B cell (primary cell): ENCODE measurements around the gene CAMK1D. TPM values are rescaled to one million over a fixed set of nuclear protein-coding genes. Genes with fewer than 3 reads are reported as not detected.

ENCODE experiments used
- ATAC-seq: fragments of 200-7000 bp; cut with Tn5 transposase; one replicate; pipeline ENCODE4 v1.10.0; 2021; ENCODE audit warnings: low read depth, mild to moderate bottlenecking, moderate number of reproducible peaks, moderate library complexity
- CTCF ChIA-PET: fragments of 350-600 bp; sonication (Branson Sonifier 250); formaldehyde crosslinking; loops from one replicate; lab custom pipeline; 2021; ENCODE audit warnings: antibody characterized with exemption, inconsistent platforms; lab: Charles Lee
- POLR2A ChIA-PET: fragments of 350-600 bp; sonication (Branson Sonifier 250); formaldehyde crosslinking; loops from one replicate; lab custom pipeline; 2021; ENCODE audit warnings: antibody characterized with exemption; lab: Charles Lee
- DNase-seq: peaks from one replicate; pipeline ENCODE4 v3.0.0; 2013
- H2AFZ ChIP-seq: 2 replicates; pipeline ENCODE4 v1.6.1; 2012; ENCODE audit warnings: mild to moderate bottlenecking, low read depth, low read length; ENCODE audit not compliant: insufficient read depth, poor library complexity, severe bottlenecking
- H3K27ac ChIP-seq, 2 donors: 1 replicate in 1 of 2; 2 replicates in 1 of 2; pipeline ENCODE4 v1.5.1; 2012 to 2013; ENCODE audit warnings: low read length in 2 of 2, mild to moderate bottlenecking in 2 of 2, moderate library complexity in 1 of 2
- H3K27me3 ChIP-seq, 4 experiments: fragments of 200-600 bp in 1 of 4; sonication (generic) in 1 of 4; replicated peaks in 1 of 4; 1 replicate in 2 of 4; 2 replicates in 2 of 4; pipeline versions ENCODE4 v1.6.1 to v1.7.0; 2013 to 2016; ENCODE audit warnings: low read length in 3 of 4, mild to moderate bottlenecking in 2 of 4, mixed read lengths in 1 of 4, moderate library complexity in 1 of 4; ENCODE audit not compliant: insufficient read depth in 4 of 4, control insufficient read depth in 3 of 4; ENCODE audit errors: control extremely low read depth in 1 of 4
- H3K36me3 ChIP-seq, 2 experiments: replicated peaks in 1 of 2; 1 replicate in 1 of 2; 2 replicates in 1 of 2; pipeline versions ENCODE4 v1.6.1 to v1.7.1; 2013; ENCODE audit warnings: low read length in 1 of 2; ENCODE audit not compliant: insufficient read depth in 2 of 2, control insufficient read depth in 1 of 2; ENCODE audit errors: control extremely low read depth in 1 of 2, extremely low read depth in 1 of 2
- H3K4me1 ChIP-seq, 2 donors: fragments of 200-600 bp in 1 of 2; sonication (generic) in 1 of 2; 1 replicate in 1 of 2; 2 replicates in 1 of 2; pipeline versions ENCODE4 v1.5.1 to v1.6.1; 2013 to 2017; ENCODE audit warnings: low read length in 2 of 2; ENCODE audit not compliant: control insufficient read depth in 2 of 2, insufficient read depth in 2 of 2
- H3K4me2 ChIP-seq: replicated peaks from 2 replicates; pipeline ENCODE3; 2012; ENCODE audit warnings: mild to moderate bottlenecking, low read depth, low read length; ENCODE audit not compliant: poor library complexity, severe bottlenecking
- H3K4me3 ChIP-seq, 5 experiments: fragments of 200-600 bp in 1 of 5; sonication (generic) in 1 of 5; 1 replicate in 3 of 5; 2 replicates in 2 of 5; pipeline versions ENCODE4 v1.5.1 to v1.7.0; 2011 to 2016; ENCODE audit warnings: low read length in 4 of 5, mild to moderate bottlenecking in 4 of 5, low read depth in 2 of 5, control low read depth in 1 of 5, moderate library complexity in 1 of 5; ENCODE audit not compliant: insufficient read depth in 1 of 5; ENCODE audit errors: control extremely low read depth in 1 of 5, extremely low read depth in 1 of 5
- H3K79me2 ChIP-seq: fragments of 200-600 bp; sonication (generic); one replicate; pipeline ENCODE4 v1.6.0; 2016; ENCODE audit warnings: low read length; ENCODE audit not compliant: control insufficient read depth, insufficient read depth
- H3K9ac ChIP-seq: fragments of 200-600 bp; sonication (generic); 2 replicates; pipeline ENCODE4 v1.6.1; 2017; ENCODE audit warnings: mild to moderate bottlenecking, low read length, moderate library complexity
- H3K9me3 ChIP-seq, 3 donors: one replicate each; pipeline versions ENCODE4 v1.6.1 to v1.7.1; 2013; ENCODE audit warnings: low read length in 2 of 3; ENCODE audit not compliant: control insufficient read depth in 2 of 3, insufficient read depth in 1 of 3; ENCODE audit errors: control extremely low read depth in 1 of 3
- H4K20me1 ChIP-seq: 2 replicates; pipeline ENCODE4 v1.6.0; 2012; ENCODE audit warnings: mild to moderate bottlenecking, low read length; ENCODE audit not compliant: insufficient read depth, control insufficient read depth, poor library complexity, severe bottlenecking
- H3K27ac Mint-ChIP-seq: one replicate; pipeline ENCODE4 v1.8.0; 2021; ENCODE audit warnings: mixed read lengths
- H3K27me3 Mint-ChIP-seq: one replicate; pipeline ENCODE4 v1.8.0; 2021; ENCODE audit warnings: mixed read lengths
- H3K4me1 Mint-ChIP-seq: one replicate; pipeline ENCODE4 v1.8.0; 2021; ENCODE audit warnings: mixed read lengths
- H3K4me3 Mint-ChIP-seq: one replicate; pipeline ENCODE4 v1.8.0; 2021; ENCODE audit warnings: mixed read lengths
- H3K9me3 Mint-ChIP-seq: one replicate; pipeline ENCODE4 v1.8.0; 2022; ENCODE audit warnings: mixed read lengths; ENCODE audit not compliant: insufficient read depth
- EZH2 ChIP-seq: IDR thresholded peaks from 2 replicates; pipeline ENCODE4 v1.6.1; 2012; ENCODE audit warnings: borderline replicate concordance, low read depth, mild to moderate bottlenecking, moderate library complexity, low read length; ENCODE audit not compliant: insufficient read depth, poor library complexity, severe bottlenecking
- WGBS: methylation state at CpG from one replicate; pipeline ENCODE4 v1.1.5; 2013; ENCODE audit warnings: missing lambda C conversion rate; ENCODE audit not compliant: insufficient coverage; 5-methylcytosine and 5-hydroxymethylcytosine counted together
- intact Hi-C: fragments of 100-400 bp; cut with micrococcal nuclease; formaldehyde crosslinking; loops from one replicate; pipeline ENCODE4 v1.10.0; 2022
- polyA plus RNA-seq: library from polyadenylated mRNA; depleted of rRNA; stranded (reverse); fragments of >200 nt; gene quantifications from 2 replicates; pipeline ENCODE4 v1.2.3, GENCODE V29; 2012
- total RNA-seq, 2 donors: library from RNA; stranded (reverse); fragments of 120-200 nt in 1 of 2; gene quantifications; 1 replicate in 1 of 2; 2 replicates in 1 of 2; pipeline versions ENCODE4 v1.2.3 to v1.2.4, GENCODE V29; 2013 to 2022
- TF ChIP-seq, protein P1 (sequence below): fragments of 200-600 bp; IDR thresholded peaks from one replicate; pipeline ENCODE4 v1.8.0; 2022; ENCODE audit warnings: antibody characterized with exemption, mild to moderate bottlenecking

Gene CAMK1D
- total and polyA plus RNA-seq, 2 donors (not counting 1 experiment from before 2014, with no cell fraction given), result 34.1 to 69.7 TPM

DNA sequence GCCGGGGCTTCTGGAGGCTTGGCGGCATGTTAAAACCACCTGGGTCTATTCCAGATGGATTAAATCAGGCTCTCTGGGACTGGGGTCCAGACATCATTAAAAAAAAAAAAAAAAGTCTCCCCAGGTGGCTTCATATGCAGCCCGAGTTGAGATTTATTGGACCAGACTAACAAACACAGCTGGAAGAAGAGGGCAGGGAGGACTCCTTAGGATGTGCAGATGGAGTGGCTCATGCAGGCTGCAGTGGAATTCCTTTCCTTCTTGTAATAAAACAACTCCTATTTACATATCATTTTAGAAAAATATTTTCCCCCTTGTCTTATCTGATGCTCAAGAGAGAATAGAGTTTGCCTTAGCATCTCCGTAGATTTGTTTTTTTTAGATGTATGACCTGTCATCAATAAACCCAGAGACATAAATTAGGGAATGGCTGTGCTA, 238.1 kb downstream of the CAMK1D start:
- Histone ChIP-seq H3K9ac (no peak overlapping the region), H3K4me3 (no peak overlapping the region), H3K27me3 (no peaks in the 10 kb centered on the region), H3K36me3 (no peaks in the 10 kb centered on the region), H4K20me1 (peaks cover 73% of the 10 kb centered on the region), H3K4me2 (peak overlapping the region; percentile 42), H2AFZ (no peak overlapping the region), H3K4me1 (peaks cover 21 to 23% of the 10 kb centered on the region in 2 donors), H3K79me2 (peaks cover 93% of the 10 kb centered on the region), H3K9me3 (peaks cover 0 to 13% (median 5%) of the 10 kb centered on the region in 3 donors), H3K27ac (no peak overlapping the region)
- ChIA-PET CTCF (interaction anchor here (0.7 to 1.1 kb wide), 3 partner anchors 9 to 260 kb away, joined by 3 to 4 read pairs (median 4); no protein-coding TSS in a partner anchor), POLR2A (no interaction called here)
- TF ChIP-seq EZH2, result no peak
- TF ChIP-seq, protein P1, sequence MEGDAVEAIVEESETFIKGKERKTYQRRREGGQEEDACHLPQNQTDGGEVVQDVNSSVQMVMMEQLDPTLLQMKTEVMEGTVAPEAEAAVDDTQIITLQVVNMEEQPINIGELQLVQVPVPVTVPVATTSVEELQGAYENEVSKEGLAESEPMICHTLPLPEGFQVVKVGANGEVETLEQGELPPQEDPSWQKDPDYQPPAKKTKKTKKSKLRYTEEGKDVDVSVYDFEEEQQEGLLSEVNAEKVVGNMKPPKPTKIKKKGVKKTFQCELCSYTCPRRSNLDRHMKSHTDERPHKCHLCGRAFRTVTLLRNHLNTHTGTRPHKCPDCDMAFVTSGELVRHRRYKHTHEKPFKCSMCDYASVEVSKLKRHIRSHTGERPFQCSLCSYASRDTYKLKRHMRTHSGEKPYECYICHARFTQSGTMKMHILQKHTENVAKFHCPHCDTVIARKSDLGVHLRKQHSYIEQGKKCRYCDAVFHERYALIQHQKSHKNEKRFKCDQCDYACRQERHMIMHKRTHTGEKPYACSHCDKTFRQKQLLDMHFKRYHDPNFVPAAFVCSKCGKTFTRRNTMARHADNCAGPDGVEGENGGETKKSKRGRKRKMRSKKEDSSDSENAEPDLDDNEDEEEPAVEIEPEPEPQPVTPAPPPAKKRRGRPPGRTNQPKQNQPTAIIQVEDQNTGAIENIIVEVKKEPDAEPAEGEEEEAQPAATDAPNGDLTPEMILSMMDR, result no peak
- H3K4me1 Mint-ChIP-seq, result peaks cover 49% of the 10 kb centered on the region
- H3K27ac Mint-ChIP-seq, result no peak overlapping the region
- H3K4me3 Mint-ChIP-seq, result no peak overlapping the region
- DNase-seq (no peak), ATAC-seq (no peak)
- WGBS, result 66% methylated on average over 2 of the region's 4 CpGs
- intact Hi-C loops, result no loop called here
- peaks cover 6% of the 10 kb centered on the region for H3K9me3 Mint-ChIP-seq
- H3K27me3 Mint-ChIP-seq, result no peaks in the 10 kb centered on the region

DNA sequence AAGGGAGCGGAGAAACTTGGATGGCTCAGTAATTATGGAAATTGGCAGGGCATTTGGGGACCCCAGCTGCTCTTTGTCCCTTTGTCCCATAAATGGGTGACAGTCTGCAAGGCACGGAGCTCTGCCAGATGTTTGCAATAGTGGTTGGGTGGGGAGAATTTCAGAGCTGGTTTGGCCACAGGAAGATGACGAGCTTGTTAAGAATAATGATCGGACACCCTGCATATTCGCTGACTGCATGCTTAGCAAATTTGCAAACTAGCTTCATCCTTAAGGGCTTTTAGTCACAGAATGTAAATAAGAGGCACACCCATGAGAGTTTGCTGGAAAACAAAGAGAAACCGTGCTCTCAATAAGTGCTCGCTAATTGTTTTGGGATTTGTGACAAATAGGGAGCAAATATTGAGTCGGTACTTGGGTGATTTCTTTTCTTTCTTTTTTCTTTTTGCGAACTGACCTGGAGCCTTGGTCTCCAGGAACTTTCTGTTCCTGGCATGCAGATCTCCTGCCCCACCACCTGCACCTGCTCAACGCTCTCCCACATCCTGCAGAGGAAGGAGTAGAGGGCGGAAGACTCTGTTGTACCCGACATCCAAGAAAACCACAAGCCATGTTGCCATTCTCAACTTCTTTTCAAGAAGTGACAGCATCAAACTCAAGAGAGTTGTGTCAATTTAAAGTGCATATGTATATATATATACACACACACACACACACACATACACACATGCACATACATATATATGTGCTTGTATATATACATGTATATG, 238.9 kb downstream of the CAMK1D start:
- Histone ChIP-seq H4K20me1 (peaks cover 66% of the 10 kb centered on the region), H3K9ac (no peak overlapping the region), H3K4me1 (peaks cover 21 to 23% of the 10 kb centered on the region in 2 donors), H3K27me3 (no peaks in the 10 kb centered on the region), H3K4me2 (peak overlapping the region; percentile 42), H3K79me2 (peaks cover 92% of the 10 kb centered on the region), H3K9me3 (peaks cover 0 to 13% (median 5%) of the 10 kb centered on the region in 3 donors), H3K27ac (no peak overlapping the region), H2AFZ (no peak overlapping the region), H3K36me3 (no peaks in the 10 kb centered on the region), H3K4me3 (no peak overlapping the region)
- no peak for DNase-seq
- CTCF ChIA-PET, result interaction anchor here (0.9 kb wide), 1 partner anchor 10 kb away, joined by 4 read pairs; no protein-coding TSS in a partner anchor
- no peak for TF ChIP-seq EZH2
- TF ChIP-seq, protein P1, result no peak
- Mint-ChIP-seq H3K27me3 (no peaks in the 10 kb centered on the region), H3K9me3 (peaks cover 6% of the 10 kb centered on the region), H3K4me1 (peaks cover 51% of the 10 kb centered on the region), H3K27ac (peak overlapping the region; percentile 68), H3K4me3 (peak overlapping the region; percentile 77)
- no peak for ATAC-seq
- POLR2A ChIA-PET, result no interaction called here
- intact Hi-C loops, result no loop called here
- WGBS, result 22% methylated on average over 7 of the region's 12 CpGs
